Activated CD8-positive, alpha-beta memory T cell treated with anti-CD3 and anti-CD28 coated beads for 24 hours (primary cell): Measurements from ENCODE around the gene ACOX1.

ENCODE experiments used
- DNase-seq: peaks from one replicate; pipeline ENCODE4 v3.0.0-alpha.2; 2020

The ACOX1 gene

GRCh38 chr17:75931062-75931461 lies 47.9 kb downstream of the ACOX1 start:
- no peak for DNase-seq

- DNase-seq: no peak
These were observed 51.6 kb downstream of the ACOX1 start for GRCh38 chr17:75927286-75927922.

- no peak for DNase-seq
These were observed 52.5 kb downstream of the ACOX1 start for GRCh38 chr17:75926456-75926855.

- no peak for DNase-seq
These were observed 53.1 kb downstream of the ACOX1 start for GRCh38 chr17:75925912-75926311.

- no peak for DNase-seq
These were observed 53.9 kb downstream of the ACOX1 start for GRCh38 chr17:75925103-75925502.

- no peak for DNase-seq
These were observed 55.7 kb downstream of the ACOX1 start for GRCh38 chr17:75922963-75923874.

GRCh38 chr17:75922173-75922961 lies 56.6 kb downstream of the ACOX1 start:
- DNase-seq: no peak

- no peak for DNase-seq
These were observed 57.4 kb downstream of the ACOX1 start for GRCh38 chr17:75921596-75921995.

GRCh38 chr17:75920045-75920560 lies 58.9 kb downstream of the ACOX1 start:
- DNase-seq: no peak

- DNase-seq: no peak
These were observed 59.4 kb downstream of the ACOX1 start for GRCh38 chr17:75919611-75920010.

- DNase-seq: no peak
These were observed 61.0 kb downstream of the ACOX1 start for GRCh38 chr17:75917917-75918445.

- DNase-seq: no peak
These were observed 61.6 kb downstream of the ACOX1 start for GRCh38 chr17:75917141-75917916.

- DNase-seq: no peak
These were observed 63.7 kb downstream of the ACOX1 start for GRCh38 chr17:75915268-75915667.

- DNase-seq: no peak
These were observed 64.2 kb downstream of the ACOX1 start for GRCh38 chr17:75914643-75915267.

- DNase-seq: no peak
These were observed 65.3 kb downstream of the ACOX1 start for GRCh38 chr17:75913537-75914210.

GRCh38 chr17:75910699-75911098 lies 68.3 kb downstream of the ACOX1 start:
- DNase-seq: no peak

- DNase-seq: no peak
These were observed 69.1 kb downstream of the ACOX1 start for GRCh38 chr17:75909812-75910274.

- no peak for DNase-seq
These were observed 69.7 kb downstream of the ACOX1 start for GRCh38 chr17:75909051-75909811.

GRCh38 chr17:75908201-75908600 lies 70.8 kb downstream of the ACOX1 start:
- DNase-seq: no peak
